B cell (primary cell): ENCODE data around the gene GRM8.

Source experiments
- CTCF ChIP-seq: fragments of 200-600 bp; IDR thresholded peaks from one replicate; pipeline ENCODE4 v1.8.0; 2022; ENCODE audit warnings: antibody characterized with exemption, mild to moderate bottlenecking
- EZH2 ChIP-seq: IDR thresholded peaks from 2 replicates; pipeline ENCODE4 v1.6.1; 2012; ENCODE audit warnings: borderline replicate concordance, low read depth, mild to moderate bottlenecking, moderate library complexity, low read length; ENCODE audit not compliant: insufficient read depth, poor library complexity, severe bottlenecking

GRCh38 chr7:127252778-127253280, at the start of gene GRM8:
- TF ChIP-seq CTCF (no peak), EZH2 (no peak)
